ENCODE data around the gene PAX2.
"Not testable (repeated sequence)": the region's sequence is repeated elsewhere in the genome, so short reads cannot be mapped to it uniquely, and the experiment has no call there.

Gene PAX2

GRCh38 chr10:100744987-100745881, at the start of gene PAX2:
PAX2 (plus strand) TSS chr10:100745582; CDS start chr10:100746261, 679 bp downstream.
- TF ChIP-seq CTCF (conservative IDR thresholded peaks at IDR 0.05) = no peak
- no peak within 1 kb of the TSS for H3K27ac ChIP-seq

- H3K27ac ChIP-seq = no peak overlapping the region
- TF ChIP-seq CTCF (conservative IDR thresholded peaks at IDR 0.05) = no peak
These were observed 48.9 kb upstream of the PAX2 start for GRCh38 chr10:100696477-100696901.

GRCh38 chr10:100697070-100697469, 48.3 kb upstream of the PAX2 start:
- H3K27ac ChIP-seq = no peak overlapping the region

GRCh38 chr10:100697631-100698030, 47.8 kb upstream of the PAX2 start:
- no peak for TF ChIP-seq CTCF (conservative IDR thresholded peaks at IDR 0.05)
- no peak overlapping the region for H3K27ac ChIP-seq

More at GRCh38 chr10:100697070-100697469, 48.3 kb upstream of the PAX2 start:
- TF ChIP-seq CTCF (conservative IDR thresholded peaks at IDR 0.05) = no peak

GRCh38 chr10:100701704-100702103, 43.7 kb upstream of the PAX2 start:
- H3K27ac ChIP-seq = not testable (repeated sequence)

GRCh38 chr10:100705139-100705538, 40.2 kb upstream of the PAX2 start:
- TF ChIP-seq CTCF (conservative IDR thresholded peaks at IDR 0.05) = peak; percentile 22; the same call in 1 of the 2 replicates
- H3K27ac ChIP-seq = no peak overlapping the region

- TF ChIP-seq CTCF (conservative IDR thresholded peaks at IDR 0.05) = no peak
- no peak overlapping the region for H3K27ac ChIP-seq
These were observed 38.0 kb upstream of the PAX2 start for GRCh38 chr10:100707261-100707848.

Measured in VCaP (cell line).